22Rv1 (cell line): ENCODE measurements around the gene ITPR3.

Experiments
- ZFX ChIP-seq: fragments of 450-650 bp; IDR thresholded peaks from 2 replicates; pipeline ENCODE4 v1.6.1; 2017; ENCODE audit warnings: antibody characterized with exemption, borderline replicate concordance
- TF ChIP-seq, protein P1 (sequence below): fragments of 450-650 bp; IDR thresholded peaks from 2 replicates; pipeline ENCODE4 v1.5.1; 2017; ENCODE audit warnings: mild to moderate bottlenecking

DNA sequence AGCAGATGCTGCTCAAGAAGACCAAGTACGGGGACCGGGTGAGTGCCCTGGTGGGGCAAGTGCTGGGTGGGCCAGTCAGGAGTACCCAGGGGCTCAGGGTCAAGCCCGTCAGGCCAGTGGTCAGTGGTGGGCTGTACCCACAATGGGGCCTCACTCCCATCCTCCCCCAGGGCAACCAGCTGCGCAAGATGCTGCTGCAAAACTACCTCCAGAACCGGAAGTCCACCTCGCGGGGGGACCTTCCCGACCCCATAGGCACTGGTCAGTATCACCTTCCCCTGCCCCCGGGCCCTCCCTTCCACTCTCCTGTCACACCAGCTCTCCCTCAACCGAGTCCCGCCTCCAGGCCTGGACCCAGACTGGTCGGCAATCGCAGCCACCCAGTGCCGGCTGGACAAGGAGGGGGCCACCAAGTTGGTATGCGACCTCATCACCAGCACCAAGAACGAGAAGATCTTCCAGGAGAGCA, 63.3 kb downstream of the ITPR3 start:
- TF ChIP-seq, protein P1, sequence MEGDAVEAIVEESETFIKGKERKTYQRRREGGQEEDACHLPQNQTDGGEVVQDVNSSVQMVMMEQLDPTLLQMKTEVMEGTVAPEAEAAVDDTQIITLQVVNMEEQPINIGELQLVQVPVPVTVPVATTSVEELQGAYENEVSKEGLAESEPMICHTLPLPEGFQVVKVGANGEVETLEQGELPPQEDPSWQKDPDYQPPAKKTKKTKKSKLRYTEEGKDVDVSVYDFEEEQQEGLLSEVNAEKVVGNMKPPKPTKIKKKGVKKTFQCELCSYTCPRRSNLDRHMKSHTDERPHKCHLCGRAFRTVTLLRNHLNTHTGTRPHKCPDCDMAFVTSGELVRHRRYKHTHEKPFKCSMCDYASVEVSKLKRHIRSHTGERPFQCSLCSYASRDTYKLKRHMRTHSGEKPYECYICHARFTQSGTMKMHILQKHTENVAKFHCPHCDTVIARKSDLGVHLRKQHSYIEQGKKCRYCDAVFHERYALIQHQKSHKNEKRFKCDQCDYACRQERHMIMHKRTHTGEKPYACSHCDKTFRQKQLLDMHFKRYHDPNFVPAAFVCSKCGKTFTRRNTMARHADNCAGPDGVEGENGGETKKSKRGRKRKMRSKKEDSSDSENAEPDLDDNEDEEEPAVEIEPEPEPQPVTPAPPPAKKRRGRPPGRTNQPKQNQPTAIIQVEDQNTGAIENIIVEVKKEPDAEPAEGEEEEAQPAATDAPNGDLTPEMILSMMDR: no peak
- TF ChIP-seq ZFX: no peak
